GM18505 (cell line): Measurements from ENCODE around the gene FRG2.
A peak's percentile ranks its signal among the peaks of the same experiment; 100 is the strongest.
"Not testable (repeated sequence)": the region's sequence is repeated elsewhere in the genome, so short reads cannot be mapped to it uniquely, and the experiment has no call there.

Experiments used
- ATAC-seq: cut with Tn5 transposase; IDR thresholded peaks from one replicate; pipeline ENCODE4 v1.9.1; 2021; ENCODE audit not compliant: unreplicated experiment
- POLR2A ChIP-seq: IDR thresholded peaks from 4 replicates; pipeline ENCODE4 v1.6.1; 2011; ENCODE audit warnings: borderline replicate concordance; ENCODE audit not compliant: insufficient read depth, insufficient read length; ENCODE audit errors: extremely low read depth

FRG2 gene

GRCh38 chr4:190027156-190027555 lies at the start of gene FRG2:
TSS of gene FRG2 (minus strand) at chr4:190027256. CDS start at chr4:190027204, 52 bp downstream.
- ATAC-seq, result not testable (repeated sequence)

GRCh38 chr4:190068351-190068750 lies 41.3 kb upstream of the FRG2 start:
- not testable (repeated sequence) for ATAC-seq

- not testable (repeated sequence) for ATAC-seq
These were observed 37.7 kb upstream of the FRG2 start for GRCh38 chr4:190064805-190065204.

GRCh38 chr4:190064342-190064741 lies 37.3 kb upstream of the FRG2 start, which contains the start of gene DBET:
TSS of gene DBET (plus strand) at chr4:190064502.
- not testable (repeated sequence) for ATAC-seq

GRCh38 chr4:190058997-190059396 lies 31.9 kb upstream of the FRG2 start:
- not testable (repeated sequence) for ATAC-seq

- ATAC-seq, result peak; percentile 68
These were observed 22.6 kb upstream of the FRG2 start for GRCh38 chr4:190049378-190050239.

GRCh38 chr4:190047627-190048026 lies 20.6 kb upstream of the FRG2 start:
- not testable (repeated sequence) for ATAC-seq

GRCh38 chr4:190040873-190041272 lies 13.8 kb upstream of the FRG2 start:
- not testable (repeated sequence) for ATAC-seq

GRCh38 chr4:190037704-190038388 lies 10.8 kb upstream of the FRG2 start:
- peak; percentile 64 for ATAC-seq

GRCh38 chr4:190031264-190031663 lies 4.2 kb upstream of the FRG2 start:
- ATAC-seq, result not testable (repeated sequence)

- peak; percentile 44 for ATAC-seq
These were observed 4.3 kb downstream of the FRG2 start for GRCh38 chr4:190022614-190023281.

GRCh38 chr4:190021973-190022372 lies 5.1 kb downstream of the FRG2 start:
- ATAC-seq, result not testable (repeated sequence)

GRCh38 chr4:190020790-190021717 lies 6.0 kb downstream of the FRG2 start:
- TF ChIP-seq POLR2A, result no peak

GRCh38 chr4:190019859-190020463 lies 7.1 kb downstream of the FRG2 start:
- ATAC-seq, result not testable (repeated sequence)

More at GRCh38 chr4:190020790-190021717, 6.0 kb downstream of the FRG2 start:
- no peak for ATAC-seq
